ENCODE data around the gene ACKR3.

GRCh38 chr2:236535024-236535423, 34.6 kb upstream of the ACKR3 start:
- TF ChIP-seq CTCF (IDR thresholded peaks at IDR 0.05 in 4 of 5, conservative IDR thresholded peaks at IDR 0.05 in 1 of 5) (no peak), POLR2A (IDR thresholded peaks at IDR 0.05) (no peak)

Measured in gastrocnemius medialis (tissue), 4 donors.